Activated CD8-positive, alpha-beta memory T cell treated with anti-CD3 and anti-CD28 coated beads, Interleukin-2, amount 10 ng/mL, durations not matched to agents 7 days and 5 days (primary cell): ENCODE data around the gene CIBAR2. TPM values are rescaled to one million over a fixed set of nuclear protein-coding genes. Genes with fewer than 3 reads are reported as not detected.
A peak's percentile ranks its signal among the peaks of the same experiment; 100 is the strongest.

Experiments used
- ATAC-seq: fragments of 150-1000 bp; cut with Tn5 transposase; one replicate; pipeline ENCODE4 v1.10.0; 2021; ENCODE audit warnings: moderate library complexity
- CTCF ChIA-PET: fragments of 350-600 bp; sonication (Branson Sonifier 250); formaldehyde crosslinking; loops from one replicate; lab custom pipeline; 2021; ENCODE audit warnings: antibody characterized with exemption; lab: Charles Lee
- DNase-seq: peaks from one replicate; pipeline ENCODE4 v3.0.0-alpha.2; 2020
- H3K27ac Mint-ChIP-seq: one replicate; pipeline ENCODE4 v1.8.0; 2021; ENCODE audit warnings: mild to moderate bottlenecking, mixed read lengths
- H3K27me3 Mint-ChIP-seq: one replicate; pipeline ENCODE4 v1.8.0; 2021; ENCODE audit warnings: mixed read lengths
- H3K36me3 Mint-ChIP-seq: one replicate; pipeline ENCODE4 v1.8.0; 2021; ENCODE audit warnings: mild to moderate bottlenecking, mixed read lengths
- H3K4me1 Mint-ChIP-seq: one replicate; pipeline ENCODE4 v1.8.0; 2021; ENCODE audit warnings: mixed read lengths
- H3K4me3 Mint-ChIP-seq: one replicate; pipeline ENCODE4 v1.8.0; 2021; ENCODE audit warnings: mild to moderate bottlenecking, moderate library complexity, mixed read lengths
- H3K9me3 Mint-ChIP-seq: one replicate; pipeline ENCODE4 v1.8.0; 2022; ENCODE audit warnings: low read depth, mixed read lengths
- total RNA-seq, 2 experiments: library from RNA; stranded (reverse); gene quantifications; one replicate each; pipeline ENCODE4 v1.2.3, GENCODE V29; 2021

The CIBAR2 gene
- total RNA-seq, 2 experiments from 2014 or later, result not detected

- H3K27ac Mint-ChIP-seq, result no peak overlapping the region
- no peaks in the 10 kb centered on the region for H3K27me3 Mint-ChIP-seq
- DNase-seq (no peak), ATAC-seq (no peak)
- no peaks in the 10 kb centered on the region for H3K9me3 Mint-ChIP-seq
- H3K36me3 Mint-ChIP-seq, result no peaks in the 10 kb centered on the region
- peaks cover 9% of the 10 kb centered on the region for H3K4me1 Mint-ChIP-seq
- no peak overlapping the region for H3K4me3 Mint-ChIP-seq
- CTCF ChIA-PET, result interaction anchor here (1.9 to 4.1 kb wide), 2 partner anchors 32 to 60 kb away, joined by 18 to 43 read pairs; partner anchors contain the start of gene KIAA0513
These were observed 24.2 kb downstream of the CIBAR2 start for GRCh38 chr16:85087899-85088569.

GRCh38 chr16:85086347-85087291, 25.7 kb downstream of the CIBAR2 start:
- Mint-ChIP-seq H3K9me3 (no peaks in the 10 kb centered on the region), H3K36me3 (no peaks in the 10 kb centered on the region), H3K27ac (no peak overlapping the region), H3K27me3 (no peaks in the 10 kb centered on the region), H3K4me1 (peaks cover 9% of the 10 kb centered on the region), H3K4me3 (no peak overlapping the region)
- CTCF ChIA-PET, result interaction anchor here (0.6 to 4.1 kb wide), 29 partner anchors 9 to 464 kb away, joined by 3 to 43 read pairs (median 5); partner anchors contain the start of genes KIAA0513 and ZDHHC7
- DNase-seq (peak; percentile 88), ATAC-seq (peak; percentile 91)

- H3K27ac Mint-ChIP-seq, result no peak overlapping the region
- H3K27me3 Mint-ChIP-seq, result no peaks in the 10 kb centered on the region
- no peak for ATAC-seq
- no peaks in the 10 kb centered on the region for H3K36me3 Mint-ChIP-seq
- DNase-seq, result no peak
- H3K4me1 Mint-ChIP-seq, result peaks cover 7% of the 10 kb centered on the region
- H3K9me3 Mint-ChIP-seq, result no peaks in the 10 kb centered on the region
- no peak overlapping the region for H3K4me3 Mint-ChIP-seq
- CTCF ChIA-PET, result interaction anchor here (0.9 to 4.1 kb wide), 8 partner anchors 19 to 332 kb away, joined by 3 to 43 read pairs (median 14); partner anchors contain the start of gene KIAA0513
These were observed 26.6 kb downstream of the CIBAR2 start for GRCh38 chr16:85085721-85086120.

- CTCF ChIA-PET, result interaction anchor here (1.0 to 4.1 kb wide), 3 partner anchors 30 to 74 kb away, joined by 3 to 43 read pairs (median 5); partner anchors contain the start of gene KIAA0513
- Mint-ChIP-seq H3K9me3 (no peaks in the 10 kb centered on the region), H3K27ac (no peak overlapping the region), H3K4me1 (peaks cover 4% of the 10 kb centered on the region), H3K27me3 (no peaks in the 10 kb centered on the region), H3K4me3 (no peak overlapping the region), H3K36me3 (no peaks in the 10 kb centered on the region)
- ATAC-seq, result no peak
- DNase-seq, result no peak
These were observed 27.3 kb downstream of the CIBAR2 start for GRCh38 chr16:85084841-85085510.

- CTCF ChIA-PET, result interaction anchor here (2.2 kb wide), 1 partner anchor 28 kb away, joined by 5 read pairs; no protein-coding TSS in a partner anchor
- Mint-ChIP-seq H3K27me3 (no peaks in the 10 kb centered on the region), H3K27ac (no peak overlapping the region), H3K36me3 (no peaks in the 10 kb centered on the region), H3K9me3 (no peaks in the 10 kb centered on the region), H3K4me1 (peaks cover 4% of the 10 kb centered on the region), H3K4me3 (no peak overlapping the region)
- ATAC-seq (no peak), DNase-seq (no peak)
These were observed 29.1 kb downstream of the CIBAR2 start for GRCh38 chr16:85083051-85083639.

- H3K36me3 Mint-ChIP-seq, result no peaks in the 10 kb centered on the region
- H3K9me3 Mint-ChIP-seq, result no peaks in the 10 kb centered on the region
- CTCF ChIA-PET, result interaction anchor here (1.0 to 1.3 kb wide), 2 partner anchors 9 to 10 kb away, joined by 3 read pairs; no protein-coding TSS in a partner anchor
- H3K27ac Mint-ChIP-seq, result no peak overlapping the region
- no peaks in the 10 kb centered on the region for H3K27me3 Mint-ChIP-seq
- peaks cover 4% of the 10 kb centered on the region for H3K4me1 Mint-ChIP-seq
- no peak overlapping the region for H3K4me3 Mint-ChIP-seq
- no peak for ATAC-seq
- DNase-seq, result no peak
These were observed 29.9 kb downstream of the CIBAR2 start for GRCh38 chr16:85082173-85083050.

GRCh38 chr16:85081765-85082164, 30.5 kb downstream of the CIBAR2 start:
- Mint-ChIP-seq H3K27ac (no peak overlapping the region), H3K9me3 (no peaks in the 10 kb centered on the region), H3K4me1 (peaks cover under 1% of the 10 kb centered on the region), H3K4me3 (no peak overlapping the region), H3K27me3 (no peaks in the 10 kb centered on the region), H3K36me3 (no peaks in the 10 kb centered on the region)
- CTCF ChIA-PET, result interaction anchor here (1.0 to 1.3 kb wide), 2 partner anchors 9 kb away, joined by 3 read pairs; no protein-coding TSS in a partner anchor
- no peak for DNase-seq
- ATAC-seq, result no peak

GRCh38 chr16:85081038-85081437, 31.2 kb downstream of the CIBAR2 start:
- no peaks in the 10 kb centered on the region for H3K9me3 Mint-ChIP-seq
- no peak overlapping the region for H3K4me3 Mint-ChIP-seq
- CTCF ChIA-PET, result interaction anchor here (1.3 kb wide), 1 partner anchor 9 kb away, joined by 3 read pairs; no protein-coding TSS in a partner anchor
- ATAC-seq (no peak), DNase-seq (no peak)
- no peak overlapping the region for H3K27ac Mint-ChIP-seq
- no peaks in the 10 kb centered on the region for H3K4me1 Mint-ChIP-seq
- H3K36me3 Mint-ChIP-seq, result no peaks in the 10 kb centered on the region
- no peaks in the 10 kb centered on the region for H3K27me3 Mint-ChIP-seq

- Mint-ChIP-seq H3K9me3 (no peaks in the 10 kb centered on the region), H3K36me3 (no peaks in the 10 kb centered on the region), H3K4me3 (no peak overlapping the region), H3K27me3 (no peaks in the 10 kb centered on the region), H3K4me1 (no peaks in the 10 kb centered on the region), H3K27ac (no peak overlapping the region)
- ATAC-seq (no peak), DNase-seq (no peak)
- CTCF ChIA-PET, result no interaction called here
These were observed 32.3 kb downstream of the CIBAR2 start for GRCh38 chr16:85079785-85080570.

- DNase-seq (no peak), ATAC-seq (no peak)
- Mint-ChIP-seq H3K27me3 (no peaks in the 10 kb centered on the region), H3K9me3 (no peaks in the 10 kb centered on the region), H3K4me3 (no peak overlapping the region), H3K27ac (no peak overlapping the region), H3K36me3 (no peaks in the 10 kb centered on the region), H3K4me1 (no peaks in the 10 kb centered on the region)
- CTCF ChIA-PET, result no interaction called here
These were observed 33.3 kb downstream of the CIBAR2 start for GRCh38 chr16:85078952-85079351.

- H3K27ac Mint-ChIP-seq, result no peak overlapping the region
- no peaks in the 10 kb centered on the region for H3K4me1 Mint-ChIP-seq
- no peaks in the 10 kb centered on the region for H3K9me3 Mint-ChIP-seq
- no peak overlapping the region for H3K4me3 Mint-ChIP-seq
- no peaks in the 10 kb centered on the region for H3K27me3 Mint-ChIP-seq
- DNase-seq (no peak), ATAC-seq (no peak)
- no peaks in the 10 kb centered on the region for H3K36me3 Mint-ChIP-seq
- CTCF ChIA-PET, result no interaction called here
These were observed 34.0 kb downstream of the CIBAR2 start for GRCh38 chr16:85078226-85078625.
